Tibial nerve (tissue), 3 donors: ENCODE data around the gene MLXIPL.

Experiments
- CTCF ChIP-seq, 5 experiments: fragments of 200-600 bp in 3 of 5; fragments of 450-650 bp in 2 of 5; sonication (generic) in 3 of 5; IDR thresholded peaks; one replicate each; pipeline ENCODE4 v1.5.1; 2016 to 2019; ENCODE audit warnings: antibody characterized with exemption in 5 of 5, mild to moderate bottlenecking in 3 of 5, moderate library complexity in 2 of 5
- POLR2A ChIP-seq, 2 donors: fragments of 450-650 bp; IDR thresholded peaks; one replicate each; pipeline ENCODE4 v1.6.1; 2017; ENCODE audit warnings: antibody characterized with exemption in 2 of 2, mild to moderate bottlenecking in 2 of 2, moderate library complexity in 2 of 2

- TF ChIP-seq CTCF (IDR thresholded peaks at IDR 0.05) (no peak), POLR2A (IDR thresholded peaks at IDR 0.05) (no peak)
Measured at GRCh38 chr7:73595358-73595757, 29.0 kb downstream of the MLXIPL start.
